GM18508 (cell line): ENCODE measurements around the gene WDR5.

Experiments
- ATAC-seq: cut with Tn5 transposase; IDR thresholded peaks from one replicate; pipeline ENCODE4 v1.9.1; 2021; ENCODE audit warnings: moderate number of reproducible peaks; ENCODE audit not compliant: insufficient read depth, unreplicated experiment

Gene WDR5

GRCh38 chr9:134204991-134205578 is 69.2 kb downstream of the WDR5 start:
- ATAC-seq: no peak

GRCh38 chr9:134205672-134206310 is 69.9 kb downstream of the WDR5 start:
- no peak for ATAC-seq

- no peak for ATAC-seq
These were observed 70.7 kb downstream of the WDR5 start for GRCh38 chr9:134206311-134207300.

GRCh38 chr9:134208310-134208841 is 72.5 kb downstream of the WDR5 start:
- ATAC-seq: no peak

GRCh38 chr9:134208981-134209725 is 73.3 kb downstream of the WDR5 start:
- no peak for ATAC-seq
